ENCODE measurements around the gene ASB6. TPM values are rescaled to one million over a fixed set of nuclear protein-coding genes. Genes with fewer than 3 reads are reported as not detected.

The ASB6 gene
- total and polyA plus RNA-seq, 2 of the 13 experiments (the other 11 are each of a cell fraction or from before 2014, with no cell fraction given) = 8.2 to 8.4 TPM

GRCh38 chr9:129639756-129640085 lies 2.2 kb downstream of the ASB6 start:
- no peaks in the 10 kb centered on the region for H3K9me3 ChIP-seq (ENCODE audit: low read length)
- DNase-seq (ENCODE audit: low spot score) (no peak), FAIRE-seq (no peak), ATAC-seq (no peak)
- peaks cover 23% of the 10 kb centered on the region for H3K79me2 ChIP-seq (ENCODE audit: insufficient read depth, low read length)
- H3K27me3 ChIP-seq (ENCODE audit: control insufficient read depth in 1 of 2, insufficient read depth in 2 of 2, low read length in 2 of 2) = no peaks in the 10 kb centered on the region; a peak in 1 of 5 replicates
- WGBS (ENCODE audit: low lambda C conversion rate) = 100% methylated on average over 3 of the region's 12 CpGs
- peaks cover 9% of the 10 kb centered on the region; the same call in 1 of the 2 replicates for H4K20me1 ChIP-seq (ENCODE audit: insufficient read depth, low read length)
- no peak overlapping the region for H3K4me3 ChIP-seq (replicated peaks in 1 of 3; ENCODE audit: insufficient read depth in 1 of 3, low read depth in 2 of 3, low read length in 3 of 3)
- peaks cover 26% of the 10 kb centered on the region for H3K4me1 ChIP-seq (ENCODE audit: insufficient read depth, low read length)
- peaks cover 23 to 43% of the 10 kb centered on the region in 2 experiments; a peak in 4 of 5 replicates for H3K36me3 ChIP-seq (replicated peaks in 1 of 2; ENCODE audit: control insufficient read depth in 1 of 2, insufficient read depth in 2 of 2, low read length in 2 of 2)
- ChIA-PET POLR2A (interaction anchor here (1.5 kb wide), 1 partner anchor 12 kb away, joined by 4 read pairs; no protein-coding TSS in a partner anchor), CTCF (ENCODE audit: low intra/inter-chr PET ratio, low total read pairs) (no interaction called here)
- no peak overlapping the region for H3K9ac ChIP-seq (ENCODE audit: insufficient read depth, low read depth, low read length)
- TF ChIP-seq ZNF75D (CRISPR knock-in tag; IDR thresholded peaks at IDR 0.05; ENCODE audit: borderline replicate concordance) (no peak), ZNF143 (CRISPR knock-in tag; IDR thresholded peaks at IDR 0.05) (no peak), ZFP90 (CRISPR knock-in tag; IDR thresholded peaks at IDR 0.05; ENCODE audit: borderline replicate concordance) (no peak), ZNF382 (CRISPR knock-in tag; IDR thresholded peaks at IDR 0.05; ENCODE audit: borderline replicate concordance) (no peak), HIVEP1 (CRISPR knock-in tag; IDR thresholded peaks at IDR 0.05) (no peak), MXD4 (CRISPR knock-in tag; IDR thresholded peaks at IDR 0.05) (no peak), STAT5B (CRISPR knock-in tag; IDR thresholded peaks at IDR 0.05) (no peak), ZNF446 (CRISPR knock-in tag; IDR thresholded peaks at IDR 0.05) (no peak), GATAD1 (CRISPR knock-in tag; IDR thresholded peaks at IDR 0.05) (no peak), HOXA3 (CRISPR knock-in tag; IDR thresholded peaks at IDR 0.05) (no peak)
- H3K27ac ChIP-seq (ENCODE audit: extremely low read length, insufficient read depth, low read length) = no peak overlapping the region
- intact Hi-C loops (cut with micrococcal nuclease; ENCODE audit: unreplicated experiment) (loop anchor here (5.0 kb wide), 1 partner anchor 143 kb away; no protein-coding TSS in a partner anchor), in situ Hi-C loops (cut with HindIII; ENCODE audit: extremely low pct_ligation_motif_present, low pct_unique_long_range_greater_than_20kb) (loop anchor here (10.0 kb wide), 1 partner anchor 145 kb away; no protein-coding TSS in a partner anchor)
- no peak overlapping the region for H3K4me2 ChIP-seq (ENCODE audit: low read depth, low read length)
- H2AFZ ChIP-seq (ENCODE audit: low read length) = no peak overlapping the region
- no TSS peak for BruUV-seq (replicated peaks)
